Lower leg skin (tissue), 3 donors: Measurements from ENCODE around the gene ANKH.

Experiments used
- POLR2A ChIP-seq, 2 donors: fragments of 450-650 bp; IDR thresholded peaks; one replicate each; pipeline ENCODE4 v1.6.1; 2016 to 2017; ENCODE audit warnings: antibody characterized with exemption in 2 of 2, mild to moderate bottlenecking in 1 of 2, moderate library complexity in 1 of 2
- TF ChIP-seq, protein P1 (sequence below), 3 donors: fragments of 450-650 bp; IDR thresholded peaks; one replicate each; pipeline ENCODE4 v1.5.1; 2016; ENCODE audit warnings: antibody characterized with exemption in 3 of 3, mild to moderate bottlenecking in 3 of 3, moderate library complexity in 2 of 3

DNA sequence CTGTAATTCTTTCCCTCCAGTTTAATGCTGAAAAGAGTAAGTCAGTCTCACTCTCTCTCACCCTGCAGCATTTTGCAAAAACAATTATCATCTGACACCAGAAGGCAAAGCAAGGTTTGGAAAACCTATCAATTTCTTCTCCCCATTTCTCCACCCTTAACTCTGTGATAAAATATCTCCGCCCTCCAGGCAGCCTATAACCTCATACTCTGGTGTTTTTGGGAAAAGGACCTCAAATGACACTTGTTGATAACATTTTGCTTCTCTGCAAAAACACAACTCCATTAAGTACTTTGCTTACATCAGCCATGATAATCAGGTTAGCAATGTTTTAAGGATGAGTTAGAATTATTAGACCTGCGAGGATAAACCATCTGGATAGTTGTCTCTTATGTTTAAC is 2.3 kb downstream of the ANKH start:
- no peak for TF ChIP-seq POLR2A (IDR thresholded peaks at IDR 0.05)
- TF ChIP-seq, protein P1, sequence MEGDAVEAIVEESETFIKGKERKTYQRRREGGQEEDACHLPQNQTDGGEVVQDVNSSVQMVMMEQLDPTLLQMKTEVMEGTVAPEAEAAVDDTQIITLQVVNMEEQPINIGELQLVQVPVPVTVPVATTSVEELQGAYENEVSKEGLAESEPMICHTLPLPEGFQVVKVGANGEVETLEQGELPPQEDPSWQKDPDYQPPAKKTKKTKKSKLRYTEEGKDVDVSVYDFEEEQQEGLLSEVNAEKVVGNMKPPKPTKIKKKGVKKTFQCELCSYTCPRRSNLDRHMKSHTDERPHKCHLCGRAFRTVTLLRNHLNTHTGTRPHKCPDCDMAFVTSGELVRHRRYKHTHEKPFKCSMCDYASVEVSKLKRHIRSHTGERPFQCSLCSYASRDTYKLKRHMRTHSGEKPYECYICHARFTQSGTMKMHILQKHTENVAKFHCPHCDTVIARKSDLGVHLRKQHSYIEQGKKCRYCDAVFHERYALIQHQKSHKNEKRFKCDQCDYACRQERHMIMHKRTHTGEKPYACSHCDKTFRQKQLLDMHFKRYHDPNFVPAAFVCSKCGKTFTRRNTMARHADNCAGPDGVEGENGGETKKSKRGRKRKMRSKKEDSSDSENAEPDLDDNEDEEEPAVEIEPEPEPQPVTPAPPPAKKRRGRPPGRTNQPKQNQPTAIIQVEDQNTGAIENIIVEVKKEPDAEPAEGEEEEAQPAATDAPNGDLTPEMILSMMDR (IDR thresholded peaks at IDR 0.05): no peak
